HG02870 (cell line): ENCODE data around the gene ZBTB16.
"Not testable (repeated sequence)": the region's sequence is repeated elsewhere in the genome, so short reads cannot be mapped to it uniquely, and the experiment has no call there.

Experiments used
- ATAC-seq: cut with Tn5 transposase; IDR thresholded peaks from one replicate; pipeline ENCODE4 v1.9.1; 2021; ENCODE audit warnings: mild to moderate bottlenecking, moderate library complexity; ENCODE audit not compliant: unreplicated experiment

ZBTB16 gene

DNA sequence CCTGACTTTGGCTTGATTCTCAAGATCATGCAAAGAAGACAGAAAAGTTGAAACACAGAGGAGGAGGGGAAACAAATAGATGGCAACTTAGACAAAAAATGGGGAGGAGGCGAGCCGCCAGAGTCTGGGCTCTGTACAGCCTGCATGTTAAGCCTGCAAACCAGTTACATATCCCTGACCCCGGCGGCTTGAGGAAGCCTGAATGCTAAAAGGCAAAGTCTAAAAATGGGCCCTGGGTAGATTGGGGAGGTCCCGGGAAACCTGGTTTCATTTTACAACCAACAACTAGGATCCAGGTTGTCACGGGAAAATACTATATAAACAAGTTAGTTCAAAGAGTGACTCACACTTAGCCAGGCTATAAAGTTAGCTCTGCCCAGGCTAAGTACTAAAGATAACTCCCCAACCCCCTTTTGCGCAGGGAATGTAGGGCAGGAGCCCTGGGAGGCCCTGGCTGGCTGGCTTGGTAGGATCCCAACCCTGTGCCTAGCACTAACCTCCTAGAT lies 18.8 kb upstream of the ZBTB16 start:
- no peak for ATAC-seq

DNA sequence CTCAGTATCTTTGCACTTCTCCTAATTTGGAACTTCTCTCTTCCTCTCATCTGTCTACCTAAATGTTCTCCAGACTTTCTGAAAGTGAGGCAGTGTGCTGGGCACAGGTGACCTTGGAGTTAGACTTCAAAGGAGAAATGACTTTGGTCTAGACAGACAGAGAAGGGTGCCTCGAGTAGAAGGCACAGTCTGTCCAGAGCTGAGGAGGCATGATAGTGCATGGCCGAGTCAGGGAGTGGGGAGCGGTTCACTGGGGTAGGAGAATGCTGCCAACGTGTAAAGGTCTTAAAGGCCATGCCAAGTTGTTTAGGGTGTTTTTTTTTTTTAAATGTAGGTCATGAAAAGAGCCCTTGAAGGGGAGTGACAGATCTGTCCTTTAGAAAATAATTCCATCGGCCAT lies 17.3 kb upstream of the ZBTB16 start:
- ATAC-seq = no peak

DNA sequence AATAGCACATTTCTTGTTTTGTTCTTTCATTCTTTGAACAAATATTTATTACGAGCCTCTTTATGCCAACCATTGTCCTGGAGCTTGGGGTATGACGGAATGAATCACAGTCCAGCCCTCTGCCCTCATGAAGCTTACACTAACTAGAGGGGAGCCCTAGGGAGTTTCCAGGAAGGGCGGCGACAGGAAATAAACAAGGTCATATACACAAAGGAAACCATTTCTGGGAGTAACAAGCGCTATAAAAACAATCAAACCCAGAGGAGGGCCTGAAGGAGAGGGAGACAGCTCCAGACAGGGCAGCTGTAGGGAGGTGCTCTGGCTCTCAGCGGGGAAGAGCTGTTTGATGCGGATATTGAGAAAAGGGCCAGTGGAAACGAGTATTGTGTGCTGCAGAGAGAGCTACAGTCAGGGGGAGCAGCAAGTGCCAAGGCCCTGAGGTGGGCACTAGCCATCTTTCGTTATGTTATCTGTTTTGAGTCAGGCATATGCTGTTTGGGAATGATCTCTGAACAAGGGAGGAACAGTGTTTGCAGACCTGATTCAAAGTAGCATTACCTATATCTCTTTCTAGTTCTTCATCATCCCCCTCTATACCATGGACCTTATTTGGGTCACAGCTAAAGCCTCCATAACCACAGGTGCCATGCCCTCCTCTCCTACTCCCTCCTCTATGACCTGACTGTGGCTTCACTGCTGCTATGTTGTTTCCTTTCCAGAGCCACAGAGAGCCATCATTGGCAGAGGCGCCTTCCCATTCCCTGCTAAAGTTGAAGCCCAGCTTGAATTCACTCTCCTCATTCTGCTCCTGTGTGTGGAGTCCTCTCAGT lies 15.3 kb upstream of the ZBTB16 start:
- ATAC-seq = no peak

DNA sequence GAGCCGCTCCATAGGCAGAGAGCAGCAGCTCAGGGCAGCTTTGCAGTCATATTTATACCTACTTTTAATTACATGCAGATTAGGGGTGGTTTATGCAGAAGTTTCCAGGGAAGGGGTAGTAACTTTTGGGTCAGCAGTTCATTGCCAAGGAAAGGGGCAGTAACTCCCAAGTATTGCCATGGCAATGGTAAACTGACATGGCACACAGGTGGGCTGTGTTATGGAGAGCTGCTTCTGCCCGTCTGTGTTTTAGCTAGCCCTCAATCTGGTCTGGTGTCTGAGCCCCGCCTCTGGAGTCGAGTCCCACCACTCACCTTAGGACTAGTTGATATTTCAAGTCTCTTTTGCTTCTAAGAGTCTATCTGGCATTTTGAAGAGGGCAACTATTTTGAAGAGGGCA lies 12.2 kb upstream of the ZBTB16 start:
- ATAC-seq = no peak

DNA sequence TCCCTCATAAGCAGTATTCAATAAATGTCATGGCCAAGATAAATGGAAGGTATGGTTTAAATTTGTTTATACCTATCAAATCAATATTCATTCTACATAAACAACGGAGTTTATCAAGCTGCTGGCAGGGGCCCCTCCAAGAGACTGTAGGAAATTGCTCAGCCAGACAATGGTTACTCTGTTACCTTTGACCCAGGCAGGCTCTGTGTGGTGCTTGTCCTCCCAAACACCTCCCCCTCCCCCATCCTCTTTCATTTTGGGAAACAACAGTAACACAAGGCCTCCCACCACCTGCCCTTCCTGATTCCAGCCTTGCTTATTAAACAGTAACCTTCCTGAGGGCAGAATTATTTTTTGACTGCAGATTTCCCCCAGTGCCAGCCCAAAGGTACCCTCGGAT lies 10.5 kb upstream of the ZBTB16 start:
- no peak for ATAC-seq

DNA sequence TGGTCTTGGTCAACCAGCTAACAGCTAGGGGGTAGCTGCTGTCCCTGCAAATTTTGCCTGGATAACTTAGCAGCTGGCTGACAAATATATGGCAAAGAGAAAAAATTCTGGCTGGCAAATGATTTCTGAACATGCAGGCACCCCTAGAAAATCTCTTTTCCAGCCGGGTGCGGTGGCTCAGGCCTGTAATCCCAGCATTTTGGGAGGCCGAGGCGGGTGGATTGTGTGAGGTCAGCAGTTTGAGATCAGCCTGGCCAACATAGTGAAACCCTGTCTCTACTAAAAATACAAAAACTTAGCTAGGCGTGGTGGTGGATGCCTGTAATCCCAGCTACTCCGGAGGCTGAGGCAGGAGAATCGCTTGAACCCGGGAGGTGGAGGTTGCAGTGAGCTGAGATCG lies 9.7 kb upstream of the ZBTB16 start:
- not testable (repeated sequence) for ATAC-seq

DNA sequence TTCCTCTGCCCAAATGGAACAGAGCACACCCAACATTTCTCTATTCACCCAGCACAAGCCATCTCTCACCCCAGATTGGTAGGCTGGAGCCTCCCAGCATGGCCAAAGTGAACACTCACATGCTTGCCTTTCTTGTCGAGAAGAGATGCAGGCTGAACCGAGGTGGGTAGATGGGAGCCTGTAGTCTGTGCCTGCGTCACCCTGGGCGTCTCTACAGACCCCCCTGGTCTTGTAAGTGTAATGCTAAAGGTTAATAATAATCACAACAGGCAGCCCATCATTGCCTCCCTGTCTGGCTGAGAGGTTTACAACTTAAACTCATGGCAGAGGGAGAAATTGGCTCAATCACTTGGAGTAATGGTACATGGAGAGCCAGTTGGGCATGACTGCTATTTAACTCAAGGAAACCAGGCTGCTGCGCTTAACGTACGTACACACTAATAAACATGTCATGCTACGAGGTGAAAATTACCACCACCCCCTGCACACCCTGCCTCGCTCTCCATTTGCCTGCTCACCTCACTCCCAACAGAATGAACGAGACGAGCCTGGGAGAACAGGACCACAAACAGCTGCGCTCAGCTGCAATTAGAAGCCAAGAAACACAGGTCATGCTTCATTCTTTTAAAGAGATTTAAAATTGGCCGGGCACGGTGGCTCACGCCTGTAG lies 9.1 kb upstream of the ZBTB16 start:
- no peak for ATAC-seq

DNA sequence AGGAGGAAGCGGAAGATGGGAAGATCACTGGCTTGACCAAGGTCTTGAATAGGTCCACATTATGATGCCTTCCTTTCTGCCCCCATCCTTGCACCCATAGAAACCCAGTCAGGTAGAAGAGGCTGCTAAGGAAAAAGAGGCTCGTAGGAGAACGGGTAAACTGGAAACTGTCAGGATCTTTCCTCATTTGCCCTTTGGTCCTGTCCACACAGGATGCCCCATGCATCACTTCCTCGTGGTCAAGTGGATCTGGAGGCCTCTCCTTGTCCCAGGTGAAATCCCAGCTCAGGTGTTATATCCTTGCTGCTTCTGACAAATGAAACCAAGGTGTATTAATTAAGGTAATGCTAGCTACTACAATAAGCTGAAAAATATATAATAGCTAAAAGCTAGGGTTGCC lies 8.0 kb upstream of the ZBTB16 start:
- ATAC-seq = no peak

DNA sequence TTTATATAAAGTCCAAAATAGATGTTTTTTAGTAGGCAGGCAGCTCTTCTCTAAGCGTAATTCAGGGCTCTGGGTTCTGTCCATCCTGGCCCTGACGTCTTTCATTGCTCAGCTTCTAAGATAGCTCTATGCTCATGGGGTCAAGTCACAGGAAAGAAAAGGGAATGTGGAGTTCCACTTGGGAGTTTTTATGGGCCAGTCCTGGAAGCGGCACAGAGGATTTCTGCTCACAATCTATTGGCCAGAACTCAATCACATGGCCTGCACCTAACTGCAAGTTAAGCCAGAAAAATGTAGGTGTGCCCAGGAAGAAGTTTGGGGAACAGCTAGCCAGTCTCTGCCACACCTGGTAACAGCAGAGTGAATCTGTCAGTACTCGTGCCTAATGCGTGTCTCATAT lies 7.4 kb upstream of the ZBTB16 start:
- no peak for ATAC-seq

DNA sequence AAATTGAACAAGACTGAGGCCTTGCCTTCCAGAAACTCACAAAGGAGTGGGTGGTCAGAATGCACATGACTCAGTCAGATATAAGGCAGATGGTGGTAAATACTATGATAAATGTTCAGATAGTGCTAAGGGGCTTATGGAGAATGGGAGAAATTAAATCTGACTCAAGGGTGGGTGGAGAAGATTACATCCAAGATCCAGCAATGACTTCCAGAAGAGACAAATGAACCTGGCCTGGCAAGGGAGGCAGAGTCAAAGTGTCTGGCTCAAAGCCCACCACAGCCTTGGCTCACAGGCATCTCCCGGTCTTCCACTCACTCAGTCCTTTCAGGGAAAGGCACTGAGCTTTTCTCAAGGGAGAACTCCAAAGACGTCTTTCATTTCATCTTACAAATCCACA lies 6.1 kb upstream of the ZBTB16 start:
- no peak for ATAC-seq

DNA sequence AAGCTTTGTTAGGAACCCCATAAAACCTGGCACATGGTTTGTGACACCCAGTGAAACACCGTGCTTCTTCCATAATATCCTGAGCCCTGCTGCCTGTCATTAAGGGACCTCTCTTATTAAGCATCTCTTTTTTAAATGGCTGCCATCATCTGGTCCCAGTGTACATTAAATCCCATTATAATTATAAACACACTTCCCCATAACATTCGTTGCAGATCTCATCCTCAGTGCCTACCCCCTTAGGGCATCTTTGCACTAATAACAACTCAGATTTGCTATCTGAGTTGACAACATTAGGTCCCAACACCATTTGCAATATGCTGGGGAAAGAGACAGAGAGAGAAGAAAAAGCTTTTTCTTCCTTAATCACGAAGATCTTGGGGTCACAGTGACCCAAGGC lies 4.7 kb upstream of the ZBTB16 start:
- ATAC-seq = no peak

DNA sequence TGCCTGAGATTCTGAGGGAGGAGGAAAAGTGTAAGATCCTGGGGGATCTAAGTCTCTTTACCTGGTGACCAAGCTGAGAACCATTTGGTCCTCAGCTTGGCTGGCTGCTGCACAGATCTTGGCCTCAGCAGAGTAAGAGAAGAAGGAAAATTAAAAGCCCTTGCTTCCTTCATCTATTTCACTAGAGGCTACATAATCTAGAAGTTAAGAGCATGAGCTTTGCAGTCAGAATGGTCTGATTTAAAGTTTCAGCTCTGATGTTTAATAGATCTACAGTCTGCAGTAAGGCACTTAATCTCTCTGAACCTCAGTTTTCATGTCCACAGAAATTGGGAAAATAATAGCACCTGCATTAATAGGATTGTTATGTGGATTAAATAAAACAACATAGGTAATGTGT lies 3.1 kb upstream of the ZBTB16 start:
- no peak for ATAC-seq

DNA sequence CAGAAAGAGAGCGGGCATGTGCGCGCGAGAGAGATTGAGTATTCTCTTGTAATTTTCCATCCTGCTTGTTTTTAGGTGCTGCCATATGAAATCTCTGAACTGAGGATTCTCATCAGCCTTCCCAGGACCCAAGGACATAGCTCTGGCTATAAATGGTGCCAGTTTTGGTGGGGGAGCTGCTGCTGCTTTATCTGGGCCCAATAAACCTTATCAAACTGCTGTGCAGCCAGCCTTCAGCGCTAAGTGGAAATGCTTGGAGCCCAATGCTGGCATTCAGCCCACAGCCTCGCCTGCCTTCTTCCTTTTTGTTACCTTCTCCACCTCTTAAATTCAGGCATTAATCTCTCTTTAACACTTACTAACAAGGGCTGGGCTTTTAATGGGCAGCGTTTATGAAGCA lies 2.4 kb upstream of the ZBTB16 start:
- ATAC-seq = no peak

DNA sequence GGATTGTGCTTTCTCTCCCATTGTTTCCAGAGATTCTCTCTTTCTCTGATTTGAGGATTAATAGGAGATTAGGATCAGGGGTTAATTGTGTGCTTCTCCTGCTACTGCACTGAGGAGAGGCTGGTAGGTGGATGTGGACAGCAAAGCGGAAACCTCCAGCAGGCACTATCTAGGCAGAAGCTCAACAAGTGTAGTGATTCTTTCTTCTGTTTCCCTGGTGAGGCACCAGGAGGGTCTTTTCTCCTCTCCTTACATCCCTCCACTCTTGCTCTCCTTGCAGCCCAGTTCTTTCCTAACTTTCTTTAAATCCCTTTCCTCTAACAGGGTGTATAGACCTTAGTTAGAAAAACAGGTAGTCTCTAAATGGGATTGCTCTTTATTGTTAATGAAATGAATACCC lies 1.9 kb upstream of the ZBTB16 start:
- no peak for ATAC-seq

DNA sequence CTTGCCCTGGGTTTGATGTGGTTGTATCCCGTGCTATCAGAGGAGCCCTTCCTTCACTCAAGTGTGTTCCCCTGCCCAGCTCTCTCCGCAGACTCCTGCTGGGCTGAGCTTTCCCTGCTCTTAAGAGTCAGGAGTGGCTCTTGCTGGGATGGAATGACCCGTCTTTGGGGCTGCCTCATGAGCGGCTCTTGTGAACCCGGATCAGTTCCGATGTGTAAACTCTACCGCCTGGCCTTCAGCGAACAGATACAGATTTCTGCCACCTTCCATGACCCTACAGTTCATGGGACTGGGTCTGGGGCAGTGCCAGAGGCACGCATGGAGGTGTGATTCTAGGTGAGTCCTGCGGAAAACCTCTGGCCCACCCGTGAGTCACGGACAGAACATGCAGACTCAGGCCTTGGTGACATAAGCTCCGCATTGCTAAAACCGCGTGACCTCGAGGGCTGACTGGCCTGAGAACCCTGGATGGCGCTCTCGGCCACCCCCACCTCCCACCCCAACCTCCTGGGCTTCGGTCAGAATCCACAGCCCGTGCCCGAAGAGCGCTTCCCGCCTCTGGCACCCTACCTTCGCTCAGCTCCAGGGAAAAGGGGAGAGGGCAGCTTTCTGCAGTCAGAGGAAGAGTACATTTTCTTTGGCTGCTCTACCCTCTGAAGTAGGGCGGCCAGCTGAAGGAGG lies 1.3 kb upstream of the ZBTB16 start:
- ATAC-seq = no peak

DNA sequence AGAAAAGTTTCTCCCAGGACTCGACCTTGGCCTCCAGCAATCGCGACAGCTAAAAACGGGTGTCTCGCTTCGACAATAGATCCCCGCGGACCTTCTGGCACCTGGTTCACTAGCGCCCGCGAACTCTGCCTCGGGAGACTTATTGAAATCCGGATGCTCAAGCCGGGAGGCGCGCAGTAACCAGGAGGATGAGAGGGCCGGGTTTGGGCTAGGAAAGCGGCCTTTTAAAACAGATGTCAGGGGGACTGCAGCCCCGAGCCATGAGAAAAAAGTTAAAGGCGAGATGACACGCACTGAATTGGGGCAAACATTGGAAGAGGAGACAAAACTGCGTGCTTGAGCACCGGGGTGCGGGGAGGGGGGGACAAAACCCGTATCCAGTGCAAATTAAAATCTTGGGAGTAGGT lies 637 bp upstream of the ZBTB16 start:
- ATAC-seq = no peak

DNA sequence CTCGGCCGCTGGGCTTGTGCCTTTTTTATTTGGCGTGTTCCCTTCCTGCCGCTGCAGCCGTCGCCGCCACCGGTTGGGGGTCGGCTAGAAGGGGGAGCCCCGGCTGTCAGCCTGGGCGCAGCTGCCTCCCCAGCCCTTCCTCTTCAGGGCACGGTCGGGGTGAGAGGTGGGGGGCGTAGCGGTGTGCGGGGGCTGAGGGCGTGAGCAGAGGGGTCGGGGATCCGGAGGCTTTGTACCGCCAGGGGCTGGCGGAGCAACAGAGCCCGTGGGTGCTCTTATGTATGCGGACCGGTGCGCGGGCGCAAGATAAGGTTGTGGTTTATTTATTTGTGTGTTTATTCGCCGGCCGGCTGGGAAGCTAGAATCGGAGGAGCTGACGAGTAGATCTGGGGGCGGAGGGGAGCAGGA lies 477 bp downstream of the ZBTB16 start:
- ATAC-seq = no peak

DNA sequence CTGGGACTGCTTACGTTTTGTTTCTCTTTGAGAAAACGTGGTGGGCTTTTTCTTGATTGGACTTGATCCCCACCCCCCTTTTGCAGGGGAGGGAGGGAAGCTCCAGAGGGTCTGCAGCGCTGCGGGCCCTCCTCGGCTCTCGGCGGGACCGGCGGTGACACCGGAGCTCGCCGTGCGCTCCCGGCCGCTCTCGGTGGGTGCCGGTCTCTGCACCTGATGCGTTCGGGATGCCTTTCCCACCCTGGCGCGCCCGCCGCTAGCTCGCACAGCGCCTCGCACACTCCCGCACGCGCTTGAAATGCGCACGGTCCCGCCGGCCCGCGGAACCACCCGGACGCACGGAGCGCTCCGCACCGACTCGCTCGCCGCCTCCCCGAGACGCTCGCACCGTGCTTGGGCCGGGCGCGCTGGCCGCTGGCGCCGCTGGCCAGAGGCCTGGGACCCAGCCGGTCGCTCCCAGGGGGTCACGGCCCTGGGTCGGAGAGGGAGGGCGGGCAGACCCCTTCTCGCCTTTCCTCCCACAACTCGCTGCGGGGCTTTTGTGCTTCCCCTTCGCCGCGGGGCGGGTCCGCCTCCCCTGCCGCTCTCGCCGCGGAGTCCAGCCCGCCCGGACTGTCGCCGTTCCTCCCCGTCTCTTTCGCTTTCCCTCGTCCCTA lies 1.0 kb downstream of the ZBTB16 start:
- no peak for ATAC-seq

DNA sequence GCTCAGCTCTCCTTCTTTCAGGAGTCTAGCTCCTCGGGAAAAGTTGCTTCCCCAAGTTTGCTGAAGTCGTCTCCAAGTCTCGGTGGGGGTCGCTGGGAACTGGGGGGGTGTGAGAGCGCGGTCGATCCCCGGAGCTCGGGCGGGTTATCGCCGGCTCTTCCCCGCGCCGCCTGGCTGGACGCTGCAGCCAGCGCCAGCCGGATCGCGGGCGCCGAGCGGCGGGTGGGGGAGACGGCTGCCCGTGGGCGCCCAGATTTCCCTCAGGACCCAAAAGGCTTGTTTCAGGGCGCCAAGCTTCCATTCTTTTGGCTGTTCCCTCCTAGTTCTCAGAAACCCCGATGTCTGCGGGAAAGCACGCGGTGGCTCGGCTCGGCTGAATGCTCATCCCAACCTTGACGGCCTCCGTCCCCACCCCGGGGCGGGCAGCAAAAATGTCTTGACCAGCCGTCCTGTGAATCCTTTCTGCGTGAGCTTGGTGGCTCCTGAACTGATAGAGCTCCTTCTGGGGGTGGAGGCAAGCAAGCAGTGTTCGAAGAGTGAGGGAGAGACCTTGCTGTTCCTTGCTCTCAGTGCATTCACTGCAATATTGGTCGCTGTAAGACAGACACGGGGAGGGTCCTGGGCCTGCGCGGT lies 1.7 kb downstream of the ZBTB16 start:
- ATAC-seq = no peak

DNA sequence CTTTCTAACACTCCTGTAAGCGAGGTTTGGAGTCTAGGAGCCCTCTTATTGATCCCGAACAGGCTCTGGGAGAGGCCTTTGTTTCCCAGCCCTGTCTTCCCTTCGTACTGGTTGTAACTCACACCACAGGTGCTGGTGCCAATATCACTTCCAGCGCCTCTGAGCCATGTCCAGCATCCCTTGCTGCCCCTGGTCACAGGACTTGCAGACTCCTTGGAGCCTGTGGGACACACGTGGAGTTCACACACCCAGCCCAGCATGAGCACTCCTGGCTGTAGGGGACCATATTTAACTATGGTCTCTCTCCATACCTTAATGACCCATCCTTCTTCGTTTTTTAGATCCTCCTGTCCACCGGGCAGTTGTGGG lies 2.2 kb downstream of the ZBTB16 start:
- ATAC-seq = no peak

DNA sequence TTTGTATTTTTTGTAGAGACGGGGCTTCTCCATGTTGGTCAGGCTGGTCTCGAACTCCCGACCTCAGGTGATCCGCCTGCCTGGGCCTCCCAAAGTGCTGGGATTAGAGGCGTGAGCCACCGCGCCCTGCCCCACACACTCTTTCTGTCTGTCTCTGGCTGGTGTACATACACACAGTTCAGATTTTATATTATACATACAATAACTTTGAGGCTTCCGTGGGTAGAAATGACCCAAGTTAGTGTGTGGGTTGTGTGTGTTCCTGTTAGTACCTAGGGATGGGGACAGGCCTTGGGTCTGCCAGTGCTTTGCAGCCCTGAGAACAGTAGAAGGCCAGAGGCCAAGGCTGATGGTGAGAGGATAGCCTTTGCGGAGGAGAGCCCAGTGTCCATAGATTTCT lies 2.8 kb downstream of the ZBTB16 start:
- ATAC-seq = no peak
